Measurements from ENCODE around the gene OR14A16. TPM values are rescaled to one million over a fixed set of nuclear protein-coding genes. Genes with fewer than 3 reads are reported as not detected.

The OR14A16 gene
- total RNA-seq, 1 donor from 2014 or later = not detected

GRCh38 chr1:247769603-247770002 lies 54.3 kb downstream of the OR14A16 start:
- DNase-seq (ENCODE audit: low read depth) = no peak

Other genes starting within 250 kb of the OR14A16 start
- not detected in 2 replicates for gene OR2G2, start 235.8 kb downstream of the OR14A16 start, total RNA-seq
- gene OR2G3, start 218.5 kb downstream of the OR14A16 start, total RNA-seq = not detected in 2 replicates
- not detected in 2 replicates for gene OR13G1, start 144.4 kb downstream of the OR14A16 start, total RNA-seq
- gene OR6F1, start 107.5 kb downstream of the OR14A16 start, total RNA-seq = not detected in 2 replicates
- not detected in 2 replicates for gene OR14K1, start 85.5 kb downstream of the OR14A16 start, total RNA-seq
- not detected in 2 replicates for gene OR14A2, start 76.0 kb downstream of the OR14A16 start, total RNA-seq
- not detected in 2 replicates for gene OR1C1, start 63.6 kb downstream of the OR14A16 start, total RNA-seq
- gene OR11L1, start 17.8 kb upstream of the OR14A16 start, total RNA-seq = not detected in 2 replicates
- not detected in 2 replicates for gene TRIM58, start 33.1 kb upstream of the OR14A16 start, total RNA-seq
- not detected in 2 replicates for gene OR2W3, start 71.5 kb upstream of the OR14A16 start, total RNA-seq
- gene OR2T8, start 96.1 kb upstream of the OR14A16 start, total RNA-seq = not detected in 2 replicates
- not detected in 2 replicates for gene OR2AJ1, start 100.8 kb upstream of the OR14A16 start, total RNA-seq
- not detected in 2 replicates for gene OR2L8, start 124.7 kb upstream of the OR14A16 start, total RNA-seq
- gene OR2AK2, start 141.1 kb upstream of the OR14A16 start, total RNA-seq = not detected in 2 replicates
- gene OR2L5, start 189.5 kb upstream of the OR14A16 start, total RNA-seq = not detected in 2 replicates
- gene OR2L2, start 206.0 kb upstream of the OR14A16 start, total RNA-seq = not detected in 2 replicates
- gene OR2L3, start 222.7 kb upstream of the OR14A16 start, total RNA-seq = not detected in 2 replicates

Measured in myocyte (in vitro differentiated cells).